Pancreas (tissue), 10 donors: ENCODE results near the gene PDCD1LG2. TPM values are rescaled to one million over a fixed set of nuclear protein-coding genes. Genes with fewer than 3 reads are reported as not detected.

ENCODE experiments used
- ATAC-seq, 4 donors: fragments of 200-7000 bp; cut with Tn5 transposase; one replicate each; pipeline versions ENCODE4 v1.8.0 to v1.9.1; 2020; ENCODE audit warnings: mild to moderate bottlenecking in 4 of 4, moderate library complexity in 4 of 4
- DNase-seq, 6 donors: peaks; one replicate each; pipeline ENCODE4 v3.0.0-alpha.2; 2020
- FAIRE-seq: peaks from 2 replicates; lab custom pipeline; 2012; peaks lifted over from hg19 to GRCh38; lab: Jason Lieb, UNC
- H3K27ac ChIP-seq, 4 donors: fragments of 200-600 bp; sonication (generic); 1 replicate in 3 of 4; 2 replicates in 1 of 4; pipeline versions ENCODE4 v1.5.0 to v1.8.0; 2020
- H3K27me3 ChIP-seq, 4 donors: fragments of 200-600 bp; one replicate each; pipeline ENCODE4 v1.8.0; 2021
- H3K36me3 ChIP-seq, 3 donors: fragments of 200-600 bp; sonication (generic) in 1 of 3; one replicate each; pipeline versions ENCODE4 v1.5.0 to v1.8.0; 2020 to 2021
- H3K4me1 ChIP-seq, 3 donors: fragments of 200-600 bp; one replicate each; pipeline ENCODE4 v1.8.0; 2021
- H3K4me3 ChIP-seq, 4 donors: fragments of 200-600 bp; sonication (generic) in 2 of 4; one replicate each; pipeline versions ENCODE4 v1.5.0 to v1.8.0; 2020 to 2021
- H3K9me3 ChIP-seq, 4 donors: fragments of 200-600 bp; one replicate each; pipeline ENCODE4 v1.8.0; 2021
- WGBS, 2 donors: extraction: QIAGEN DNeasy Blood & Tissue Kit; methylation state at CpG; one replicate each; pipeline ENCODE4 v1.1.7; 2013; 5-methylcytosine and 5-hydroxymethylcytosine counted together
- intact Hi-C, 3 donors: fragments of 100-400 bp; cut with DNase I; formaldehyde crosslinking; loops; one replicate each; pipeline versions ENCODE4 v1.11.1 to v1.14.2; 2022
- polyA plus RNA-seq, 2 donors: library from polyadenylated mRNA; stranded (reverse); fragments of 200-250 nt; gene quantifications; one replicate each; pipeline ENCODE4 v1.2.3, GENCODE V29; 2013
- total RNA-seq, 6 donors: library from RNA; stranded (reverse); fragmentation: NEBNext Ultra II Directional in 4 of 6; extraction: Animal tissue kit (Norgen Biotek cat#: 25700) in 4 of 6; gene quantifications; one replicate each; pipeline versions ENCODE4 v1.2.1 to v1.2.4, GENCODE V29; 2021 to 2023
- TF ChIP-seq, protein P1 (sequence below), 4 donors: fragments of 200-600 bp; sonication (generic) in 3 of 4; IDR thresholded peaks; one replicate each; pipeline versions ENCODE4 v1.5.0 to v1.8.0; 2021; ENCODE audit warnings: antibody characterized with exemption in 4 of 4
- donor health status: healthy with polysubstance abuse.
- donor health status: DM: no; HTN: no; CAD: no; lungs with moderate emphysema.
- donor health status: DM: no; HTN: no; CAD: no.
- donor health status: control.
- donor health status: control.
- donor health status: Bipolar disorder and iron deficiency.
- donor health status: DM: yes; HTN: yes; CAD: no.
- donor health status: DM: no; HTN: no; CAD: no.
- donor health status: DM: no; HTN: no; CAD: no.
- donor health status: DM: yes; HTN: yes; CAD: no.

The PDCD1LG2 gene
- total and polyA plus RNA-seq, 8 donors = 0.08 to 0.43 (median 0.17) TPM; not detected in 1

DNA sequence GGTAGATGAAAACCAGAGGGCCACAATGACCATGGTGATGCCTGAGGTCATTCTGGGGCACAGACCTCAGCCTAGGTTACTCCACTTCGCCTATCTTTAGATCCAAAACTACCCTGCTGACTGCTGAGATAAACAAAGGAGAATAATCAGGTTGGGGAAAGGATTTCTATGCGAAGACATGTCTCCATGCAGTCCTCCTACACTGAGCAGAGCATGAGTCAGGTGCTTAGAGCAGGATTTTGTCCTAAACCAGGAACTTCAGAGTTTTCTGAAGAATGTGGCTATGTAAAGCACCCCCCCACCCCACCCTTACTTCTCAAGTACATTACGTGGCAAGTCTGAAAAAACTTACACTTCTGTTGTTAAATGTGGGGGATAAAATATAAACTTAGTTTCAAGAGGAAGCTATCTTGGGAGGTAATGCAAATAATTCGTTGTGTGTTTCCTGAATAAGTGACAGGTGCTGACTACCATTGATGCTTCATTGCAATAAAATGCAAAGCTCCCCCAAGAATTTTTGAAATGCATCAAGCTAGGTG lies 19.4 kb downstream of the PDCD1LG2 start:
- no peaks in the 10 kb centered on the region for H3K4me1 ChIP-seq
- intact Hi-C loops = no loop called here
- no peak overlapping the region for H3K4me3 ChIP-seq
- no peaks in the 10 kb centered on the region for H3K9me3 ChIP-seq
- DNase-seq = no peak
- H3K27me3 ChIP-seq = no peaks in the 10 kb centered on the region
- WGBS, 2 donors = 67 to 76% methylated on average over 4 of the region's 4 CpGs
- TF ChIP-seq, protein P1, sequence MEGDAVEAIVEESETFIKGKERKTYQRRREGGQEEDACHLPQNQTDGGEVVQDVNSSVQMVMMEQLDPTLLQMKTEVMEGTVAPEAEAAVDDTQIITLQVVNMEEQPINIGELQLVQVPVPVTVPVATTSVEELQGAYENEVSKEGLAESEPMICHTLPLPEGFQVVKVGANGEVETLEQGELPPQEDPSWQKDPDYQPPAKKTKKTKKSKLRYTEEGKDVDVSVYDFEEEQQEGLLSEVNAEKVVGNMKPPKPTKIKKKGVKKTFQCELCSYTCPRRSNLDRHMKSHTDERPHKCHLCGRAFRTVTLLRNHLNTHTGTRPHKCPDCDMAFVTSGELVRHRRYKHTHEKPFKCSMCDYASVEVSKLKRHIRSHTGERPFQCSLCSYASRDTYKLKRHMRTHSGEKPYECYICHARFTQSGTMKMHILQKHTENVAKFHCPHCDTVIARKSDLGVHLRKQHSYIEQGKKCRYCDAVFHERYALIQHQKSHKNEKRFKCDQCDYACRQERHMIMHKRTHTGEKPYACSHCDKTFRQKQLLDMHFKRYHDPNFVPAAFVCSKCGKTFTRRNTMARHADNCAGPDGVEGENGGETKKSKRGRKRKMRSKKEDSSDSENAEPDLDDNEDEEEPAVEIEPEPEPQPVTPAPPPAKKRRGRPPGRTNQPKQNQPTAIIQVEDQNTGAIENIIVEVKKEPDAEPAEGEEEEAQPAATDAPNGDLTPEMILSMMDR (IDR thresholded peaks at IDR 0.05) = no peak
- FAIRE-seq = no peak
- no peaks in the 10 kb centered on the region for H3K36me3 ChIP-seq
- no peak for ATAC-seq
- no peak overlapping the region for H3K27ac ChIP-seq

DNA sequence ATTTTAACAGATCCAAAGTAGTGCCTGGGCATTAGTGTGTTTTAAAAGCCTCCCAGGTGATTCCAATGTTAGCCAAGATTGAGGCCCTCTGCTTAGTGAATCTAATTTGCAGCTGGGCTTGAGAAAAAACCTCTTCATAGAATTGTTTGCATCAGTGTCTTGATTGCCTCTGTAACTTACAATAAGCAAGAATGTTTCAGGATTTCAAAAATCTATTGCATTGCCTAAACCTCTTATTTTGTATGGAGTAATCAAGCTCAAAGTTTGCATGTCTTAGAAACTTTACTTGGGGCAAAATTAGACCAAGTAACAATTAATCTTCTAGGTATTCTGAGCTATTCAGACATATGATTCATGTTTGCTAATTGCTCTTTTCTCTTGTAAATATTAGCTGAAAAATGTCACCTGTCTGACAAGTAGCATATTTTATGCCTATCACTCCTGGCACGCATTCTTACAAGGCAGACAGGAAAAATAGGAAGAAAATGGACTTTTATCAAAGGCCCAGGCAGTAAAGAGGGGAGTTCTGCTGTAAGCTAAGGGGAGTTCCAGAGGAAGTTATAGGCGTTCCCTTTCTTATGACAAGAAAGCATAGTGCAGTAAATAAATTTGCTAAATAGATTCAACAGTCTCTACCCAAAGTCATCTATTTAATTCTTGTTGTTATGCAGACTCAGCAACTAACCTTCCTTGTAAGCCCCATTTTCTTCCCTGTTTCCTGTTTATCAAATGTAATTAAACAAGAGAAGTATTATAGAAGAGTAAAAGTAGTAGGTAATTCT lies 21.0 kb downstream of the PDCD1LG2 start:
- no peaks in the 10 kb centered on the region for H3K36me3 ChIP-seq
- TF ChIP-seq, protein P1 (IDR thresholded peaks at IDR 0.05) = no peak
- no peaks in the 10 kb centered on the region for H3K4me1 ChIP-seq
- no peak overlapping the region for H3K27ac ChIP-seq
- ATAC-seq = no peak
- no peak for FAIRE-seq
- 32 to 41% methylated on average over 2 of the region's 2 CpGs for WGBS, 2 donors
- no peak overlapping the region for H3K4me3 ChIP-seq
- intact Hi-C loops = no loop called here
- DNase-seq = no peak
- H3K9me3 ChIP-seq = no peaks in the 10 kb centered on the region
- no peaks in the 10 kb centered on the region for H3K27me3 ChIP-seq

DNA sequence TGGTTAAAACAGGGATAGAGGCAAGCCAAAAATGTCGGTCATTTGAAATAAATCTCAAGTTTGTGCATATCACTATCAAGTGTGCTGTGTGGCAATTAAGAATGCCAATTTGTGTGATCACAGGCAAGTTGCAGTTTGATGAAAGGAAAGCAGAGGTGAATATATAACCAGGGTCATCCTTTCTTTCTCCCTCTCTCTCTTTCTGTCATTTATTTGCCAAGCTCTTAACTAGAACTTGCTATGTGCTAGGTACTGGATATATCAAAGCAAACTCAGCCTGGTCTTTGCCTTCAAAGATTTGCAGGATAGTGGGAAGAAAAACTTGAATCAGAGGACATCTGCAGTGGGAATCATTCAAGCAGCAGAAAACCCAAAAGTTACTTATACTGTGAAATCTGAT lies 22.0 kb downstream of the PDCD1LG2 start:
- no peak for FAIRE-seq

DNA sequence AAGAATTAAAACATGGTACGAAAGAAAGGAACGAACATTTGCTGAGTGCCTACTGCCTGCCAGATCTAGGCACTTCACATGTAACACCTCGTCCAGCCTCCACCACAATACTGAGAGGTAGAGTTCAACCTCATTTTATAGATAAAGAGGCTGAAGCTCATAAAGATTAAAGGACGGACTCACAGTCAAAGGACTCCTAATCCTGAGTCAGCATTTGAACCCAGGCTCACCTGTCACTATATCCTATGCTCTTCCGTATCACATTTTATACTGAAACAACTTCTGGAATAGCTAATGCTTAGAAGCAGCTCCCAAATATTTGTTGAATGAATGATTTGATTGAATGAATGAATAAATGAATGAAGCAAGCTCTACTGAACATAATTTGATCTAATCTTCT lies 22.5 kb downstream of the PDCD1LG2 start:
- TF ChIP-seq, protein P1 (IDR thresholded peaks at IDR 0.05) = no peak
- no peak overlapping the region for H3K27ac ChIP-seq
- FAIRE-seq (no peak), ATAC-seq (no peak), DNase-seq (no peak)
- no peaks in the 10 kb centered on the region for H3K27me3 ChIP-seq
- H3K4me1 ChIP-seq = no peaks in the 10 kb centered on the region
- H3K4me3 ChIP-seq = no peak overlapping the region
- no peaks in the 10 kb centered on the region for H3K9me3 ChIP-seq
- intact Hi-C loops = no loop called here
- 83 to 95% methylated on average over 5 of the region's 5 CpGs for WGBS, 2 donors
- no peaks in the 10 kb centered on the region for H3K36me3 ChIP-seq

More for the DNA sequence above, 22.0 kb downstream of the PDCD1LG2 start:
- intact Hi-C loops = no loop called here
- Histone ChIP-seq H3K27me3 (no peaks in the 10 kb centered on the region), H3K9me3 (no peaks in the 10 kb centered on the region), H3K4me3 (no peak overlapping the region), H3K36me3 (no peaks in the 10 kb centered on the region), H3K4me1 (no peaks in the 10 kb centered on the region), H3K27ac (no peak overlapping the region)
- TF ChIP-seq, protein P1 (IDR thresholded peaks at IDR 0.05) = no peak
- DNase-seq (no peak), ATAC-seq (no peak)
- 43 to 52% methylated on average over 1 of the region's 1 CpG for WGBS, 2 donors

DNA sequence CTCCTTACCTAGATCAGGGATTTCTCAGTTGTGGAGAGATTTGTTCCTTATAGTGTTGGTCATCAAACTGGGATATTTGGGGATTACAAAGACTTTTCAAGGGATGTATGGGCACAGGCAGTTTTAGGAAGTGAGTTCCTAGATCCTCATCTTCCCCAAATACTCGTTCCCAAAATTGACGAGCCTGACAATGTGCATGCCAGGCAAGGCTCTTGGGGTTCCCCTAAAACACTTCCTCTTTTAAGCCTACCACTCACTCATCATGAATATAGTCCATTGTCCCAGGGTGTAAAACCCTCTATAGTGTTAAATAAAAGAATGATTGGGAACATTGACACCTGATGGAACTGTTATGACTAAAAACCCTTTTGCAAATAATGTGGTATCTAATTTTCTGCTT lies 26.4 kb downstream of the PDCD1LG2 start:
- no peaks in the 10 kb centered on the region for H3K36me3 ChIP-seq
- H3K27me3 ChIP-seq = no peaks in the 10 kb centered on the region
- no peak for DNase-seq
- 63 to 66% methylated on average over 2 of the region's 2 CpGs for WGBS, 2 donors
- intact Hi-C loops = no loop called here
- H3K4me1 ChIP-seq = no peaks in the 10 kb centered on the region
- no peak for FAIRE-seq
- H3K9me3 ChIP-seq = no peaks in the 10 kb centered on the region
- TF ChIP-seq, protein P1 (IDR thresholded peaks at IDR 0.05) = no peak
- H3K27ac ChIP-seq = no peak overlapping the region
- ATAC-seq = peak in 2 of 4 donors; percentile 30 to 40
- no peak overlapping the region for H3K4me3 ChIP-seq
